T1000 (cell line): ENCODE results near the gene FUT9.

Experiments
- DNase-seq: peaks from one replicate; lab custom pipeline; 2025; ENCODE audit warnings: mixed read lengths; lab: John Stamatoyannopoulos, UW

Gene FUT9

DNA sequence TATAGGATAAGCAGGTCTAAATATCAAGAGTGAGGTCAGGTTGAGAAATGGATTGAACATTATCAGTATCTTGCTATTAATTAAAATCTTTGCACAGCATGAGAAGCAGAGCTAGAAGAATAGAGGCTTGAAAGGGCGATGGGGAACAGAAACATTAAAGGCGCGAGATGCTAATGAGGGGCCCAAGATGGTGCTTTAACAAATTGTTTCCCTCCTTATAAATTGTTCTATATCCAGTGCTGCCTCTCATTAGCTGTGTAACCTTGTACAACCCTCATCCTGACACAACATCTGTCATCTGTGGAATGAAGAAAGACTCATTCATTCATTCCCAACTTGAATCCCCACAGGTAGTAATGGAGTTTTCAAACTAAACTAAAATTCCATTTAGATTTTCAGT lies 57.8 kb downstream of the FUT9 start:
- DNase-seq, result no peak

DNA sequence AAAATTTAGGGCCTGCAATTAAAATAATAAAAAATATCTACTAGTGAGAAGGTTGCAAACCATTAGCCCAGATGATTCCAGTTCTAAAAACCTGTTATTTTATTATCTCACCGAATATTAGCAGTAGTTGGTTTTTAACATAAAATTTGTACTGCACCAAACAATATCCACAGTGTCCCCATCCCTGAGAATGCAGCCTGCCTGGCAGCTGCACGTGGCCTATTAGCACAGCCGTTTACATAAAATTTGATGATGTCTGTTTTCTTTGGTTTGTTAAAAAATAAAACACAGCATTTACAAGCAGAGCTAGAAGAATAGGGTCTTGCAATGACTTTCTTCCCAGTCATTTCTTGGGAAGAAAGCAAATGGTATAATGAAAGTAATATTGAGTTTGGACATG lies 58.2 kb downstream of the FUT9 start:
- DNase-seq, result no peak

DNA sequence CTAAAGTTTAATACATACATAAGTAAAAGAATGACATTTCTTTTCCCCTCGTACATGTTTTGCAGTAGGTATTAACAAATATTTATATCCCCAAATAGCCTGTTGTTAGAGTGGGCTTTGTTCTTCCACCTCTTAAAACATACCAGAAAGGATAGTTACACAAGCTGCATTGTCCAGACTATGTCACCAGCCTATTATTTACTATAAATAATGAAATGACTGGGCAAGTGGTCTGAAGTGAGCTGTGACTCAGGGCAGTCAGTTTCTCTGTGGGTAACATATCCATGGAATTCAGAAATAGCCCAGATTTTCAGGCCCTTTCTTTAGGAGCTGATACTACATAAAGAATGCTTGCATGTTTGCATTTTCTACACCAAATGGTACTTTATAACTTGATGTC lies 60.1 kb downstream of the FUT9 start:
- no peak for DNase-seq

DNA sequence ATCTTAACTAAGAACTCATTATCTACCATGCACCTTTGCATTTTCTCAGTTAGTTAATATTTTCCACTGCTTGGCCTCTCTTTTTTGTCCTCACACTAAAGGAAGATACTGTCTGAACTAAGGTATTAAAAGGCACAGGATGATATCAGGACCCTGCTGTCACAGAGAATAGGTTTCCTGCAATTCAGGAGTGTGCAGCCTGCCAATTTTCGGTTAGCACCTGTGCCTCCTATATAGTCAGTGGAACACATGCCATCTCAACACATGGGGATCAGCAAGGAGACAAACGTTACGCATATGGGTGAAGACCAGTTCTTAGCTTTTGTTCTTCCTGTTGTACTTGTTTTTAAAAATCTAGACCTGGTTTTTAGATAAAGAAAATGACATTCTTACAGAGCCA lies 71.0 kb downstream of the FUT9 start:
- DNase-seq, result no peak

DNA sequence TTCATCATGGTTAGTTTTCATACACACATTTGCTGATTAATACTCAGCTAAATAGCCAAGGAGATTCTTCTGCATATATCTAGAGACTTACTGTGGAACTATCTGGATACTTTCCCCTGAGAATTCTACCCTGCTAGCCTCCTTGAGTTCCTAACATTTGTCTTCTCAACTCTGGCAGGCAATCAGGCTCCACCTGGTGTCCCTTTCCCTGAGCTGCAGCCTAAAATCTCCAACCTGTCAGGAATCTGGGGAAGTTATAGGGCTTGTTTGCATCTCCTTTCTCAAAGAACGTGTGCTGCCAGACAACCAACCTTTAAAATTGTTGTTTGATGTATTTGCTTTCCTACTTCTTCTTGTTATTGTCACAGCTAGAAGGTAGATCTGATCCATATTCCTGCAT lies 73.4 kb downstream of the FUT9 start:
- no peak for DNase-seq

DNA sequence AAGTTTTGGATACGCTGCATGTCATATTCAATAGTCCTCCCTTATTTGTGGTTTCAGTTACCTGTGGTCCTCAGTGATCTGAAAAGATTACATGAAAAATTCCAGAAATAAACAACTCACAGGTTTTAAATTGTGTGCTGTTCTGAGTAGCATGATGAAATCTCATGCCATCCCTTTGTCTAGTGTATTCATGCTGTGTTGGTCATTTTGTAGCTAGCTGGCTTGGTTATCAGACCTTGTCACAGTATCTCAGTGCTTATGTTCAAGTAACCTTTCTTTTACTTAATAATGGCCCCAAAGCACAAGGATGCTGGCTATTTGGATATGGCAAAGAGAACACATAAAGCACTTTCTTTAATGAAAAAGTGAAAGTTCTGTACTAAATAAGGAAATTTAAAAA lies 78.3 kb downstream of the FUT9 start:
- no peak for DNase-seq

DNA sequence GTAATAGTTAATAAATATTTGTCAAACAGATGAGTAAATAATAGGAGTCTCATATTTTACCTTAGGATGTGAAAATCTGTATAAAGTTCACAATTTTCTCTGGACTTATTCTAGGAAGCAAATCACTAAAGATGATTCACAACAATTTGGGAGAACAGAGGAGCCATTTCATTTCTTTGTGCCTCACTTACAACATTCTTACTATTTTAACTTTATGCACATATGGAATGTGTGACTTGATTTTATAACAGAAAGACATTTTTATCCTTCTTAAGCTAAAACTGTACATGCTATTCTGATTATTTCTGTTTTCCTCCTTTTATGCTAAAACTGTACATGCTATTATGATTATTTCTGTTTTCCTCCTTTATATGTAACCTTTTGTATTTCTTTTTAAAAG lies 83.3 kb downstream of the FUT9 start:
- DNase-seq, result no peak

DNA sequence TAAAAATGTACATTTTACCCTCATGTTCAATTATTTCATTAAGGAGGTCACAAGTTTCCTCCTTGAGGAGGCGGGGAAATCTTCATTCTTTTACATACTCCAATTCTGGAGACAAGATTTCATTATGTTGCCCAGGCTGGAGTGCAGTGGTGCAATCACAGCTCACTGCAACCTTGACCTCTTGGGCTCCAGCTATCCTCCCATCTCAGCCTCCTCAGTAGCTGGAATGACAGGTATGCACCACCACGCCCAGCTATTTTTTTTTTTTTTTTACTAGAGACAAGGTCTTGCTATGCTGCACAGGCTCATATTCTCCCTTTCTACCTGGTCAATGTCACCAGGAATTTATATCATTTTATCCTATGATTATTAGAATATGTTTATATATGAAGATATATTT lies 85.8 kb downstream of the FUT9 start:
- no peak for DNase-seq

DNA sequence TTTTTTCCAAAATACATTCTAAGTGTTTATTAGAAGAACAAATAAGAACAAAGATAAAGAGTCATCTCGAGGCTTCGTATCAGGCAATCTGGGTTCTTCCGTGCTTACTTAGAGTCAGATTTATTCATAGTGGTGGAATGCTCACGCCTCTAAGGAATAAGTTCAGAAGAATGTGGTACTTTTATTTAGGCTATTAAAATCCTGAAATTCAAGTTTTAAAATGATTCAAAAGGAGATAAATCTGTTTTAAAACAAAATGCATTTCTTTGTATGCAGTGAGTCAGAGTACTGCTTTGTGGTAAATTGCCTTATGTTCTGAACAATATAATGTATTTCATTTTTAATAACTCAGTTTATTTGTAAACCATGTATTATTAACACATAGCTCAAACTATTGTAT lies 89.1 kb downstream of the FUT9 start:
- no peak for DNase-seq

DNA sequence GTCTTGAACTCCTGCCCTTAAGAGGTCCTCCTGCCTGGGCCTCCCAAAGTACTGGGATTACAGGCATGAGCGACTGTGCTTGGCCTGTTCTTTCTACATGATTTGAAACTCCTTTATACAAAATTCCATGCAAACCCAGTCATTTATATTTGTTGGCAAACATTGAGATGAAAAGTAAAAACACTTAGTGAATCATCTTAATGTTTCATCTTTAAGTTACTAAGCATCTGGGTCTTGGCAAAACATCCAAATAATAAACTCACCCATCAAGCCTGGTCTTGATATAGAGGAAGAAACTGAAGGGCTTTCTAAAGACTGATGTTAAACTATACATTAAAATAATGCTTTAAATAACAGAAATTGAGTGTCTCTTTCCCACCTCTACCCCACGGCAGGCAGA lies 95.1 kb downstream of the FUT9 start:
- DNase-seq, result no peak

DNA sequence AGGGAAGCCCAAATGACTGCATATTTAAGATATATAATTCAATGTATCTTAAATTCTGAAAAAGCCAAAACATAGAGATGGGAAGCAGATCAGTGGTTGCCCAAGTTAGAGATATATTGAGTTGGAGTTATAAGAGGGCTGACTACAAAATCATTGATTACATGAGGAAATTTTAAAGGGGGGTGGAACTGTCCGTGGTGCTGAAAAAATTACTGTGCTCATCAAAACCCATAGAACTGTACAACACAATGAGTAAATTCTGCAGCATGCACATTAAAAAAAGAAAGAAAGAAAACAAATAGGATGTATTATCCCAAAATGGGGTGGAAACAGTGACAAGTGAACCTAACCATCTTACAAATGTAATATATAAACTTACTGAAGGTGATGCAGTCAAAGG lies 100.9 kb downstream of the FUT9 start:
- no peak for DNase-seq

DNA sequence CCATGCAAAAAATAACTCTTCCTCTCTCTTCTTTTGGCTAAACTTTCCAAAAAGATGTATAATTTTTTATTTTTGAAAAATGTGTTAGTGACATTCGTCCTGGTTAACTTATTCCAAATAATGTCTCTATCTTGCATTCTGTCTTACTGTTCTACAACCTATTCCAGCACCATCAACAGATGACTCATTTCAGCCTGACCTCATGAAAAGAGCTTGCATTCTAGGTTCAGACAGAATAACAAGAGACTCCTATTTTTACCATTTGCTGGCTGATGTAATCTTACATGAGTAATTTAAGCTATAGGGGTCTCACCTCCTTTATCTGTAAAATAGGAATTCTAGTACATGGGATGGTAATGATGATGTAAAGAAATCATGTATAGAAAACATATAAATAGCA lies 109.0 kb downstream of the FUT9 start:
- no peak for DNase-seq

DNA sequence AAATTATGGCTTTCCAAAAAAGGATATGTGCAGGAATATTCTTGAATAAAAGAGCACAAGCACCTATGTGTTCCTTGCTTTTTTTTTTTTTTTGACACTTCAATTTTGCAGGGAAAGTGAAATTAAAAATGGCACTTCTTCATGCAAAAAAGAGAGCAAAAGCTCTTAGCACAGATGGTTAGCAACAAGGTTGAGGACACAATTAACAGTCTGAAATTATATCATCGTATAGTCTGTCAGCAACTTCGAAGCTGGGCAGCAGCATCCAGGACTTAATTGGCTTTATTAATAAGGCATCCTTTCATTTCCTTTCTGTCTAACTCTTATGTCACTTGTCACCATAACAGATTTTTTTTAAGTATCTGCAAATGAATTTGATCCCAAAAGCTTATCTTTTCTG lies 122.6 kb downstream of the FUT9 start:
- no peak for DNase-seq

DNA sequence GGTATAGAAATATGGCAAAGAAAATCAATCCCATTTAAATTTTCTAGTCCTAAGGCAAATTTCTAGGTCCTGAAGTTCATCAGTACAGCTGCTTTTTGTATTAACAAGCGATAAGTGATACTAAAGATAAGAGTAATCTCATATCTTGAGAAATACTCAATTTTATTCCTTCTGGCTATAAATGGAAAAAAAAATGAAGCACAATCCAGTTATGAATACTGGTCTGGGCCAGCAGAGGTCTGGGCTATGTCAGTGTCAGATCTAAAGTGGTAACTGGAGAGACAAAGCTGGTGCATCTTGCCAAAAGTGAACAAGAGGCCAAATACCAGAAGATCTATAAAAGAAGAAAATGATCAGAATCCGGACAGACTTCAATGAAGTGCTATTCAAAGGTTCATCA lies 126.4 kb downstream of the FUT9 start:
- DNase-seq, result no peak

DNA sequence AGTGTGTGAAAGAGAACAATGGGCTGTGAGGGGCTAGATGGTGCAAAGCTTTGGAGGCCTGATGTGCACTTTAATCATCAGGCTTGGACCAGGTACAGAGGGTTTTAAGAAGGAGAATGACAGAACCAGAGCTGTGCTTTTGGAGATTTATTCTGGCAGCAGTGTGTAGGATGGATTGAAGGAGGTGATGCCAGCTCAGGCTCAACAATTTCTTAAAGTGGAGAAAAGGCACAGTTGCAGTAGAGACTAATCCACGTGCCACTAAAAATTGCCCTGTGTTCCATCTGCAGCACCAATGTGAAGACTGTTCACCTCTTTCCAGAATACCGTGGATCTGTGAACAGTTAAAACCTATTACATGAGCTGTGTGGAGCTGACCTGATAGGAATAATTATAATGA lies 134.7 kb downstream of the FUT9 start:
- no peak for DNase-seq

DNA sequence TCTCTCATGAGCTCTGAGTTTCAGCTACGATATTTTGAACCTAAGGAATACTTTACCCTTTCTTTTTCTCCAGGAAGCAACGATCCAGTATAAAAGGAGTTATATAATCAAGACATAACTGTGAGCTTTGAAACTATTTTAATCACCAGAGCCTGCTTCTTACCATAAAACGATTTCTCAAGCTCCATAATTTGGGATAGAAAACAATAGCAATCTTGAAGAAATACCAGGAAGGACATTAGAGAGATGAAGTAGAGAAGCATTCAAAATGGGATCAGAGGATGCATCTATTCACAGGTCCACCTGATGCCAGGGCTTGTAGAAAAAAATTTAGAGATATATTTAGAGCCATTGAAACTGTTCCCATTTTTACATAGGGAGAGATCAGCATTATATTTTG lies 135.9 kb downstream of the FUT9 start:
- no peak for DNase-seq

DNA sequence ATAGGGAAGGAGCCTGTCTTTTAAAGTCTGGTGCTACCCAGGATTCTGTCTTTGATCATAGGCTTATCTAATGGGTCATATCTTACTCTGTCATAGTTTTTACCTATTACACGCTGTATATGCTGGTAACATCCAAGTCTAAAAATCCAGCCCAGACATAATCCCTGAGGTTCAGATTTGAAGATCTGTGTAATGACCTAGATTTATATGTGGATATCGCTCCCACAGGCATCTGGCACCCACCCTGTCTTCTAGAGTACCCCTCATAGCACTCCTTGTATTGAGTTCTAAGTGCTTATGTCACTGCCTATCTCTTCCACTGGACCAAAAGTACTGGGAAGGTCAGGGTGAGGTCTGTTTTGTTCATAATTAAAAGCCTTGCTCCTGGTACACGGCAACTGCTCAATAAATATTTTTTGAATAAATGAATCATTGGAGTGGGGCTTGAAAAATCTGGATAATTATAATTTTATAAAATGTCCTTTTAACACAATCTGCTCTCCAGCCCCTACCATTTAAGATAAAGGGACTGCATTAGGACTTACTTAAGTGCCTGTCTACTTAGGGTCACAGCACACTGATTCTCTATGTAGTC lies 136.4 kb downstream of the FUT9 start:
- DNase-seq, result no peak

DNA sequence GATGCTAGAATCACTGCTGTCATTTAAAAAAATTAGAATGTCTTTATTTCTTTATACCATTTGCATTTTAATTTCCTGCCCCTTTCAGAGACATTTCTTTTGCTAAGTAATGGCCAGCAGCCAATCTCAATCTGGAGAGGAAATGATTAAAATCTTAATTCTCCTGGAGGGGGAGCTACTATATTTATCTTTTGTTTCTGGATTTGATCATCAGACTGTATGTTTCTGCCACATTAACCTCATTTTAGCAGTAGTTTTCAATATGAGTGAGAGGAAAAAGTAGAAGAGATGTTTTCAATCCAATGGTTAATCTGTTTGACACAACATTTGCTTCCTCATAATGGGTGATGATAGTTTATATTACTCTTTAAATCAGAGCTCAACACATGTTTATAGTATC lies 138.0 kb downstream of the FUT9 start:
- DNase-seq, result no peak

DNA sequence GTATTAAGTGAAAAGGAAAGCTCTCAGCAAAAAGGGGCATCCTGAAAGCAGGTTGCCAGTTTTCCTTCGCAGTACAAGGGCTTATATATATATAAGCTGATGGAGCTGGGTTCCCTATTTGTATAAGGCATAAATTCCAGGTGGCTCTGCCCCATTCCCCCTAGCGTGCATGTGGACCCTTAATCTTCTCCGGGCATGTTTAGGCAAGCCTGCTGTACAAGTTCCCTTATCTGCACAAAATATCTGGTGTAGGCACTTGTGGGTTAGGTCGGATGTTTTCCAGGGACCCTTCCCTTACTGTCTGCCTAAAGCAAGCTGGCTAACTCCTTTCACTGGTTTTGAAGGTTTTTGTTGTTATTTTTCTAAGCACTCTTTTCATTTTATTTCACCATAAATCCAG lies 140.7 kb downstream of the FUT9 start:
- no peak for DNase-seq

DNA sequence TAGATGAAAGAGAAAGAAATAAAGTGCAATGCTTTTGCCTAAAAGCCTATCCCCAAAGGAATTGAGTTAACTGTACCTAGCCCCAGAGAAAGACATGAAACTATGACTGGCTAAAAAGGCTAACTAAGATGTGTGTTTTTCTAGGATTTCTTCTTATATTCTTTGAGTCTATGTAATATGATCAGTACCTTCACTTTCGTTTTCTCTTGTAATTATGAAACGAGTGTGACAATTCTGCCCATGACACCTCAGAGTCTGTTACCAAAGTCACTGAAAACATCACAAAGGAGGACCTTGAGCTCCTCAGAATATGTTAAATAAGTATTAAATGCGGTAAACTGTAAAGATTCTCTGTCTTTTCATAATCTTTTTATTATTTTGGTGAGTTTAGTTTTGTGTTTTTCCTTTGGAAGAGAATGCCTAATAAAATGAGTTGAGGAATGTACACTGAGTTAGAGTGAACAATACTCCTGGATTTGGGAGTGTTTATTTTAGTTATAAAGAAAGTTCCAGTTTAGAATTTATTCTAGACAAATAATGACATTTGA lies 141.3 kb downstream of the FUT9 start:
- DNase-seq, result no peak

DNA sequence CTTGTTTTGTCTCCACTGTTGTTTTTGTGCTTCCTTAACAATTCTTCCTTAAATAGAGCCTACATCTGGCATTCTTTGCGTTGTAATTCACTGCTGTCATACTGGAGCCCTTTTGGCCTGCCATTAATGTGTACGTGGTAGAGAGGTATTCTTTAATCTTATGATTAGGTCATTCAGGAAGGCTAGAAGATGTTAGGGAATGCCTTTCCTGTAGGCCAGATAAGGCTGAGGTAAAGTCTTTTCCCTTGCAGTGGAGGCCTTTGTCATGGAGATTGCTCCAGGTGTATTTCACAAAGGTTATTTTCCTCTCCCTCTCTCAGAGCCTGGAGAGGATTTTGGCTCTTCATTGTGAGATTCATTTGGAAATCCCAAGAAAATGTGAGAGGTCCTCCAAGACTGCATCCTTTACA lies 146.9 kb downstream of the FUT9 start:
- no peak for DNase-seq

DNA sequence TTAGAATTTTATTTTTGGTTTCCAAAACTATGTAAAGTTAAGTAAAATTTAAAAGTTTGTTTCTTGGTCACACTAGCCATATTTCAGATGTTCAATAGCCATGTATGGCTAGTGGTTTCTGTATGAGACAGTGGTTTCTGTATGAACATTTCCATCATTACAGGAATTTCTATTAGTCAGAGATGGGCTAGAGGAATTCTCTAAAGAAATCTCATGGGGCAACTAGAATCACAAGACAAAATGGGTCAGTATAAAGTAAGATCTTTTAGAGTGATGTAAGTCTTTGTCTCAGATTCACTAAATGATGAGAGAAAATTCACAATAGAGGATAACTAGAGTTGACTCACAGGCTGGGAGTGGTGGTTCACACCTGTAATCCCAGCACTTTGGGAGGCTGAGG lies 149.0 kb downstream of the FUT9 start:
- DNase-seq, result no peak

DNA sequence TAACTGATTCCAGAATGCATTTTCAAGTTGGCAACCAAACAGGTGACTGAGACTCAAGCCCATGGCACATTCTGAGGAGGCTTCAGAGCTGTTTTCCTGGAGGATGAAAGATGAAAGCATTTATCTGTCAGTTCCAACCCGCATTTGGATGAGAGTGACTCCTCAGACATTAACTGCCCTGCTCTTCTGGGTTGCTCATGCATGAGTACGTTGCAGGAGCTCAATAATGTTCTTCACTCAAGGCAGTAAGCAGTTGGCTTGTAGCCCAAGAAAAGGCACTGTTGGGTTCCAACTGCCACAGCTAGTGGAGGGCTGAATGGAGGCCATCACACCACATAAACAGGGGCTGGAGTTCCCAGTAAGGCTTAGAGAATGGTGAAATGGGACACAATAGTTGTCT lies 155.3 kb downstream of the FUT9 start:
- DNase-seq, result no peak

DNA sequence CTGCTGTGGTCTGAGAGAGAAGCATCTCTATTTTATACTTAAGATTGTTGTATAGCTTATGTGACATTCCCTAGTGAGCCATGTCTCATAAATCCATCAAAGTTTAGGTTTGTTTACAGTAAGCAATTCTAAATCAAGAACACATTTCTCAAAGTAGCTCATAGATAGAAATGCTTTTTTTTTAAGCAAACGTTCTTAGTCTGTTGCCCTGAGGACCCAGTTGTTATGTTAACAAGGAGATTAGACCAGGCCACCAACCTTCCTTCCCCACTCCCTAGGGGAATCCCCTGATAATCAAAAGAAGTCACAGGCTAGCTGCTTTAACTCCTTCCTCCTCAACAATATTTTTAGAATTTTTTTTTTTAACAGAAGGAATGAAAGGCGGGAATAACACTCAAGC lies 169.0 kb downstream of the FUT9 start:
- no peak for DNase-seq

DNA sequence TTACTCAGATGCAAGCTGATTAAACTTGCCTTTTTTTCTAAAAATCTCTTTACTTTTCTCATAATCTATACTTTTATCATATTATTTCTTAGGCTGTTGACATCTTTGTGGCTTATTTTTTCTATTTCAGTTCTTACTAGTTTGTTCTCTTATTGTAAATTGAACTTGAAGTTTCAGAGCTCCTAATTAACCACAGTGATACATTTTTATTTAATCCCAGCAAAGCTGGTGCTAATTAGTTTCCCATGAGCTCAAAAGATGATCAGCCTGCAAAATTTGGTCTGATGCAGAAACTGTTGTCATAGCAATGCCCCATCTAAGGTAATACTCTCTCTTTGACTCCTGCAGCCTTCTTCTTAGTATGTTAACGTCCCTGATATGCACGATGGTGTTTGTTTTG lies 170.3 kb downstream of the FUT9 start:
- DNase-seq, result no peak
